ENCODE measurements around the gene ACER1. TPM values are rescaled to one million over a fixed set of nuclear protein-coding genes. Genes with fewer than 3 reads are reported as not detected.

The ACER1 gene
- total RNA-seq, 1 donor from 2014 or later = not detected

DNA sequence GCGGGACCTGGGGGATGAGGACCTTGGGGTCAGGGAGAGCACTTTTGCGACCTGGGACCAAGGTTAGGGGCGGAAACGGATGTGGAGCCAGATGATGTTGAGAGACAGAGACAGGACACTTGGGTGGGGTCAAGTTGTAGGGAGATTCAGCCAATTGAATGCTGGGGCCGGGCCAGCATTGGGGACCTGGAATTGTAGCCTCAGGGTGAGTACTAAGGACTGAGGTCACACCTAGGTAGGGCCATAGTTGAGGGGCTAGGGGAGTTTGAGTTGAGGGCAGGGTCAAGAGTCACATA lies 40.3 kb upstream of the ACER1 start:
- Mint-ChIP-seq H3K27me3 (ENCODE audit: low read depth) (peaks cover 4% of the 10 kb centered on the region), H3K9me3 (no peaks in the 10 kb centered on the region), H3K4me3 (peak overlapping the region; percentile 93), H3K4me1 (peaks cover 16% of the 10 kb centered on the region), H3K36me3 (ENCODE audit: low read depth) (peaks cover 5% of the 10 kb centered on the region), H3K27ac (ENCODE audit: unreplicated experiment) (no peak overlapping the region)
- DNase-seq (ENCODE audit: low read depth, low spot score) = no peak
- TF ChIP-seq, protein P1, sequence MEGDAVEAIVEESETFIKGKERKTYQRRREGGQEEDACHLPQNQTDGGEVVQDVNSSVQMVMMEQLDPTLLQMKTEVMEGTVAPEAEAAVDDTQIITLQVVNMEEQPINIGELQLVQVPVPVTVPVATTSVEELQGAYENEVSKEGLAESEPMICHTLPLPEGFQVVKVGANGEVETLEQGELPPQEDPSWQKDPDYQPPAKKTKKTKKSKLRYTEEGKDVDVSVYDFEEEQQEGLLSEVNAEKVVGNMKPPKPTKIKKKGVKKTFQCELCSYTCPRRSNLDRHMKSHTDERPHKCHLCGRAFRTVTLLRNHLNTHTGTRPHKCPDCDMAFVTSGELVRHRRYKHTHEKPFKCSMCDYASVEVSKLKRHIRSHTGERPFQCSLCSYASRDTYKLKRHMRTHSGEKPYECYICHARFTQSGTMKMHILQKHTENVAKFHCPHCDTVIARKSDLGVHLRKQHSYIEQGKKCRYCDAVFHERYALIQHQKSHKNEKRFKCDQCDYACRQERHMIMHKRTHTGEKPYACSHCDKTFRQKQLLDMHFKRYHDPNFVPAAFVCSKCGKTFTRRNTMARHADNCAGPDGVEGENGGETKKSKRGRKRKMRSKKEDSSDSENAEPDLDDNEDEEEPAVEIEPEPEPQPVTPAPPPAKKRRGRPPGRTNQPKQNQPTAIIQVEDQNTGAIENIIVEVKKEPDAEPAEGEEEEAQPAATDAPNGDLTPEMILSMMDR (conservative IDR thresholded peaks at IDR 0.05) = no peak

- H3K27ac Mint-ChIP-seq (ENCODE audit: unreplicated experiment) = peak overlapping the region; percentile 95
- H3K36me3 Mint-ChIP-seq (ENCODE audit: low read depth) = no peaks in the 10 kb centered on the region
- peaks cover 16% of the 10 kb centered on the region for H3K4me1 Mint-ChIP-seq
- TF ChIP-seq, protein P1 (conservative IDR thresholded peaks at IDR 0.05) = no peak
- H3K4me3 Mint-ChIP-seq = peak overlapping the region; percentile 93
- no peaks in the 10 kb centered on the region for H3K9me3 Mint-ChIP-seq
- peaks cover 4% of the 10 kb centered on the region for H3K27me3 Mint-ChIP-seq (ENCODE audit: low read depth)
- DNase-seq (ENCODE audit: low read depth, low spot score) = peak; percentile 98
These were observed 39.8 kb upstream of the ACER1 start for GRCh38 chr19:6373096-6373812.

DNA sequence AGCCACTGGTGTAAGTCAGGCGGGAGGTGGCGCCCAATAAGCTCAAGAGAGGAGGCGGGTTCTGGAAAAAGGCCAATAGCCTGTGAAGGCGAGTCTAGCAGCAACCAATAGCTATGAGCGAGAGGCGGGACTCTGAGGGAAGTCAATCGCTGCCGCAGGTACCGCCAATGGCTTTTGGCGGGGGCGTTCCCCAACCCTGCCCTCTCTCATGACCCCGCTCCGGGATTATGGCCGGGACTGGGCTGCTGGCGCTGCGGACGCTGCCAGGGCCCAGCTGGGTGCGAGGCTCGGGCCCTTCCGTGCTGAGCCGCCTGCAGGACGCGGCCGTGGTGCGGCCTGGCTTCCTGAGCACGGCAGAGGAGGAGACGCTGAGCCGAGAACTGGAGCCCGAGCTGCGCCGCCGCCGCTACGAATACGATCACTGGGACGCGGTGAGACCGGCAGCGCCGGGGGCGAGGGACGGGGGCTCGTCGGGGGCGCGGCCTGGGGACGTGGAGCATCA lies 39.2 kb upstream of the ACER1 start, which contains the start of gene ALKBH7:
Gene ALKBH7 (plus strand): TSS at position 201 of the 502 bp plus-strand sequence. CDS start 27 bp downstream, at position 228.
- Mint-ChIP-seq H3K4me3 (peak within 1 kb of the TSS; percentile 93), H3K27me3 (ENCODE audit: low read depth) (peaks cover 4% of the 10 kb centered on the region), H3K4me1 (peaks cover 16% of the 10 kb centered on the region), H3K27ac (ENCODE audit: unreplicated experiment) (peak within 1 kb of the TSS; percentile 95), H3K9me3 (no peaks in the 10 kb centered on the region), H3K36me3 (ENCODE audit: low read depth) (no peaks in the 10 kb centered on the region)
- DNase-seq (ENCODE audit: low read depth, low spot score) = peak; percentile 89
- TF ChIP-seq, protein P1 (conservative IDR thresholded peaks at IDR 0.05) = no peak

GRCh38 chr19:6364353-6364752 lies 30.9 kb upstream of the ACER1 start:
- DNase-seq (ENCODE audit: low read depth, low spot score) = no peak

DNA sequence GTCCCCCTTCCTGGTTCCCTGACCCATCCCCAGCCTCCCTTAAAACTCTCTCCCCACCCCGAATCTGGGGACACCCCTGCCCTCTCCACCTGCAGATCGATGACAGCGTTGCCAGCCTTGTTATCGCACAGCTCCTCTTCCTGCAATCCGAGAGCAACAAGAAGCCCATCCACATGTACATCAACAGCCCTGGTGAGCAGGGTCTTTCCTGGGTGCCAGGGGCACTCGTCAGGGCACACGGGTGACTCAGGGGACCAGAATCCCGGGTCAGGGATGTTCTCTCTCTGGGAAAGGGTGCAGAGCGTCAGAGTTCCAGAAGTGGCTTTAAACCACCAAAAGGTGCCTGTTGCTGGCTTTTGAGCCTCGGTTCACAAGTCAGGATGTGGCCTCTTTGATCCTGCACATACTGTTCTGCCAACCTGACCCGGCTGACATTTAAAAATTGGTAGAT lies 29.0 kb upstream of the ACER1 start:
- H3K4me1 Mint-ChIP-seq = peaks cover 7% of the 10 kb centered on the region
- H3K27me3 Mint-ChIP-seq (ENCODE audit: low read depth) = no peaks in the 10 kb centered on the region
- H3K4me3 Mint-ChIP-seq = peak overlapping the region; percentile 93
- H3K9me3 Mint-ChIP-seq = no peaks in the 10 kb centered on the region
- TF ChIP-seq, protein P1 (conservative IDR thresholded peaks at IDR 0.05) = no peak
- peak overlapping the region; percentile 57 for H3K27ac Mint-ChIP-seq (ENCODE audit: unreplicated experiment)
- H3K36me3 Mint-ChIP-seq (ENCODE audit: low read depth) = peaks cover 4% of the 10 kb centered on the region
- DNase-seq (ENCODE audit: low read depth, low spot score) = no peak

More at GRCh38 chr19:6364353-6364752, 30.9 kb upstream of the ACER1 start:
- Mint-ChIP-seq H3K4me1 (peaks cover 7% of the 10 kb centered on the region), H3K36me3 (ENCODE audit: low read depth) (peaks cover 4% of the 10 kb centered on the region), H3K27ac (ENCODE audit: unreplicated experiment) (no peak overlapping the region), H3K27me3 (ENCODE audit: low read depth) (no peaks in the 10 kb centered on the region), H3K9me3 (no peaks in the 10 kb centered on the region), H3K4me3 (no peak overlapping the region)
- TF ChIP-seq, protein P1 (conservative IDR thresholded peaks at IDR 0.05) = no peak
